Thyroid gland (tissue), 4 donors: ENCODE data around the gene GPR22. TPM values are rescaled to one million over a fixed set of nuclear protein-coding genes. Genes with fewer than 3 reads are reported as not detected.

ENCODE experiments used
- DNase-seq, 2 donors: peaks; one replicate each; pipeline ENCODE4 v3.0.0-alpha.2; 2019
- H3K27ac ChIP-seq, 3 donors: fragments of 200-600 bp; sonication (generic); 1 replicate in 2 of 3; 2 replicates in 1 of 3; pipeline ENCODE4 v1.5.1; 2016 to 2019; ENCODE audit warnings: mild to moderate bottlenecking in 1 of 3, moderate library complexity in 1 of 3
- H3K27me3 ChIP-seq: fragments of 200-600 bp; sonication (generic); one replicate; pipeline ENCODE4 v1.5.1; 2019
- H3K36me3 ChIP-seq, 2 donors: fragments of 200-600 bp; sonication (generic); one replicate each; pipeline ENCODE4 v1.5.1; 2016 to 2019
- H3K4me1 ChIP-seq, 2 donors: fragments of 200-600 bp; sonication (generic); one replicate each; pipeline ENCODE4 v1.5.1; 2017 to 2019
- H3K4me3 ChIP-seq, 3 donors: fragments of 200-600 bp; sonication (generic); replicated peaks in 1 of 3; 1 replicate in 2 of 3; 2 replicates in 1 of 3; pipeline ENCODE4 v1.5.1; 2016; ENCODE audit warnings: mild to moderate bottlenecking in 1 of 3
- H3K9me3 ChIP-seq: fragments of 200-600 bp; sonication (generic); one replicate; pipeline ENCODE4 v1.5.1; 2017
- POLR2A ChIP-seq, 2 donors: fragments of 450-650 bp; IDR thresholded peaks; one replicate each; pipeline ENCODE4 v1.6.1; 2017; ENCODE audit warnings: antibody characterized with exemption in 2 of 2, mild to moderate bottlenecking in 2 of 2, moderate library complexity in 1 of 2
- WGBS, 2 donors: methylation state at CpG; one replicate each; pipeline ENCODE4 v1.1.5; 2017; 5-methylcytosine and 5-hydroxymethylcytosine counted together
- intact Hi-C: fragments of 100-400 bp; cut with DNase I; formaldehyde crosslinking; loops from one replicate; pipeline ENCODE4 v1.15.1; 2023
- total RNA-seq, 4 donors: library from RNA; depleted of rRNA; stranded (reverse); fragments of >200 nt; gene quantifications; one replicate each; pipeline ENCODE4 v1.2.3, GENCODE V29; 2016
- TF ChIP-seq, protein P1 (sequence below), 6 experiments: fragments of 200-600 bp in 3 of 6; fragments of 450-650 bp in 3 of 6; sonication (generic) in 3 of 6; IDR thresholded peaks; one replicate each; pipeline ENCODE4 v1.5.1; 2016 to 2019; ENCODE audit warnings: antibody characterized with exemption in 6 of 6, mild to moderate bottlenecking in 2 of 6, inconsistent platforms in 1 of 6, moderate library complexity in 1 of 6

Gene GPR22
- total RNA-seq, 4 donors from 2014 or later, result not detected

DNA sequence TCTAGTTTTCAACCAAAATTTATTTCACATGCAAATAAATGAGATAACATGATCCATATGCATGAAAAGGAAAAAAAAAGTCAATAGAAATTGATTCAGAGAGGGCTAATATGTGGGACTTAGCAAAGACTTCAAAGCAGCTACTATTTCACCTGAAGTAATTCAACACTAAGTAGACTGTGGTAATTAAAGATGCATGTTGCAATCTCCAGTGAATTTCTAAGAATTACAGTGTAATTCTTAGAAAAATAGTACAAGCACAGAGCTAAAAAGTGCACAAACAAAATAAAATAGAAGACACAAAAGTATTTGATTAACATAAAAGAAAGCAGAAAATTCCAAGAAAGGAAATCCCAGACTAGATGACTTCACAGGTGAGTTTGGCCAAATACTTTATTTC, 25.7 kb downstream of the GPR22 start:
- no peaks in the 10 kb centered on the region for H3K36me3 ChIP-seq
- intact Hi-C loops, result no loop called here
- H3K27me3 ChIP-seq, result no peaks in the 10 kb centered on the region
- no peaks in the 10 kb centered on the region for H3K4me1 ChIP-seq
- no peaks in the 10 kb centered on the region for H3K9me3 ChIP-seq
- H3K27ac ChIP-seq, result no peak overlapping the region
- DNase-seq, result no peak
- TF ChIP-seq POLR2A (IDR thresholded peaks at IDR 0.05), result no peak
- TF ChIP-seq, protein P1, sequence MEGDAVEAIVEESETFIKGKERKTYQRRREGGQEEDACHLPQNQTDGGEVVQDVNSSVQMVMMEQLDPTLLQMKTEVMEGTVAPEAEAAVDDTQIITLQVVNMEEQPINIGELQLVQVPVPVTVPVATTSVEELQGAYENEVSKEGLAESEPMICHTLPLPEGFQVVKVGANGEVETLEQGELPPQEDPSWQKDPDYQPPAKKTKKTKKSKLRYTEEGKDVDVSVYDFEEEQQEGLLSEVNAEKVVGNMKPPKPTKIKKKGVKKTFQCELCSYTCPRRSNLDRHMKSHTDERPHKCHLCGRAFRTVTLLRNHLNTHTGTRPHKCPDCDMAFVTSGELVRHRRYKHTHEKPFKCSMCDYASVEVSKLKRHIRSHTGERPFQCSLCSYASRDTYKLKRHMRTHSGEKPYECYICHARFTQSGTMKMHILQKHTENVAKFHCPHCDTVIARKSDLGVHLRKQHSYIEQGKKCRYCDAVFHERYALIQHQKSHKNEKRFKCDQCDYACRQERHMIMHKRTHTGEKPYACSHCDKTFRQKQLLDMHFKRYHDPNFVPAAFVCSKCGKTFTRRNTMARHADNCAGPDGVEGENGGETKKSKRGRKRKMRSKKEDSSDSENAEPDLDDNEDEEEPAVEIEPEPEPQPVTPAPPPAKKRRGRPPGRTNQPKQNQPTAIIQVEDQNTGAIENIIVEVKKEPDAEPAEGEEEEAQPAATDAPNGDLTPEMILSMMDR (IDR thresholded peaks at IDR 0.05), result no peak
- no peak overlapping the region for H3K4me3 ChIP-seq

DNA sequence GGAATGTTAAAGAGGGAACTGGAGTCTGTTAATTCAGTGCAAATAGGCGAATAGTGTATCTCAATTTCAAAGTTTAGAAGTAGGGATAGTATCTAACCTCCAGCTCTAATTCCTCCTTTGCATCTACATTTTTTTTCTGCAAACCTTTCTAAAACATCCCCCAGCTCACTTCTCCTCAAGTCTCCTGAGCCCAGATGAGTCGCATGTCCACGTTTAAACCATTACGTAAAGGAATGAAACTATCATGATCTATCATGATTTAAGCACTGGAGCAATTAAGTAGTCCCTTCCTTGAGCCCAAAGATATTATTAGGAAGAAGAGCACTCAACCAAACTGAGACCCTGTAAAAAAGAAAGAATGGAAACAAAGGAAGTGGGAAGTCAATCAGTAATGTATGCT, 29.9 kb downstream of the GPR22 start:
- Histone ChIP-seq H3K27ac (no peak overlapping the region), H3K4me3 (no peak overlapping the region), H3K36me3 (no peaks in the 10 kb centered on the region), H3K4me1 (no peaks in the 10 kb centered on the region), H3K9me3 (no peaks in the 10 kb centered on the region), H3K27me3 (no peaks in the 10 kb centered on the region)
- WGBS, 2 donors, result 94 to 96% methylated on average over 4 of the region's 4 CpGs
- TF ChIP-seq, protein P1 (IDR thresholded peaks at IDR 0.05), result no peak
- TF ChIP-seq POLR2A (IDR thresholded peaks at IDR 0.05), result no peak
- DNase-seq, result no peak
- intact Hi-C loops, result no loop called here

GRCh38 chr7:107501593-107501992, 31.7 kb downstream of the GPR22 start:
- 69 to 97% methylated on average over 1 of the region's 1 CpG for WGBS, 2 donors
- Histone ChIP-seq H3K4me3 (no peak overlapping the region), H3K4me1 (peaks cover 0 to 11% of the 10 kb centered on the region in 2 donors), H3K27ac (no peak overlapping the region), H3K9me3 (no peaks in the 10 kb centered on the region), H3K36me3 (no peaks in the 10 kb centered on the region), H3K27me3 (no peaks in the 10 kb centered on the region)
- no peak for TF ChIP-seq POLR2A (IDR thresholded peaks at IDR 0.05)
- TF ChIP-seq, protein P1 (IDR thresholded peaks at IDR 0.05), result no peak
- no peak for DNase-seq
- intact Hi-C loops, result no loop called here

DNA sequence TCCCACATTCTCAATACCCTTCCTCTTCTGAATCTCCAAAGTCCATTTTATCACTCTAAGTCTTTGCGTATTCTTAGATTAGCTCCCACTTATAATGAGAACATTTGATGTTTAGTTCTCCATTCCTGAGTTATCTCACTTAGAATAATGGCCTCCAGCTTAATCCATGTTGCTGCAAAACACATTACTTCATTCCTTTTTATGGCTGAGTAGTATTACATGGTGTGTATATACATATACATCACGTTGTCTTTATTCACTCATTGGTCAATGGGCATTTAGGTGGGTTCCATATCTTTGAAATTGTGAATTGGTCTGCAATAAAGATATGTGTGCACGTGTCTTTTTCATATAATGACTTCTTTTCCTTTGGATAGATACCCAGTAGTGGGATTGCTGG, 32.3 kb downstream of the GPR22 start:
- no peak for TF ChIP-seq POLR2A (IDR thresholded peaks at IDR 0.05)
- TF ChIP-seq, protein P1 (IDR thresholded peaks at IDR 0.05), result no peak
- Histone ChIP-seq H3K36me3 (no peaks in the 10 kb centered on the region), H3K4me3 (no peak overlapping the region), H3K27ac (no peak overlapping the region), H3K27me3 (no peaks in the 10 kb centered on the region), H3K4me1 (peaks cover 0 to 14% of the 10 kb centered on the region in 2 donors), H3K9me3 (no peaks in the 10 kb centered on the region)
- 93 to 94% methylated on average over 3 of the region's 3 CpGs for WGBS, 2 donors
- intact Hi-C loops, result no loop called here
- no peak for DNase-seq

GRCh38 chr7:107502797-107503196, 32.9 kb downstream of the GPR22 start:
- no peak for DNase-seq
- WGBS, 2 donors, result 89 to 96% methylated on average over 2 of the region's 2 CpGs
- Histone ChIP-seq H3K9me3 (no peaks in the 10 kb centered on the region), H3K4me1 (peaks cover 0 to 14% of the 10 kb centered on the region in 2 donors), H3K4me3 (no peak overlapping the region), H3K27ac (no peak overlapping the region), H3K27me3 (no peaks in the 10 kb centered on the region), H3K36me3 (no peaks in the 10 kb centered on the region)
- intact Hi-C loops, result no loop called here
- TF ChIP-seq POLR2A (IDR thresholded peaks at IDR 0.05), result no peak
- TF ChIP-seq, protein P1 (IDR thresholded peaks at IDR 0.05), result no peak
